SK-N-SH (cell line): ENCODE data around the gene PLA2G6. TPM values are rescaled to one million over a fixed set of nuclear protein-coding genes. Genes with fewer than 3 reads are reported as not detected.

Experiments
- FOXJ3 ChIP-seq: sonication (generic); formaldehyde crosslinking; IDR thresholded peaks from 2 replicates; pipeline ENCODE4 v1.5.1; 2020; ENCODE audit warnings: mild to moderate bottlenecking, missing genetic modification reagents
- polyA plus RNA-seq, 3 experiments: library from polyadenylated mRNA; depleted of rRNA; stranded (reverse); fragments of >200 nt; gene quantifications; 2 replicates each; pipeline ENCODE4 v1.2.3, GENCODE V29; 2012
- small RNA-seq, 7 experiments: library from RNA; depleted of rRNA; stranded (forward); fragments of <200 nt; gene quantifications; one replicate each; pipeline ENCODE3, GENCODE V24; 2012

PLA2G6 gene
- polyA plus RNA-seq, 1 of the 3 experiments (the other 2 are of a cell fraction) = 10.5 TPM

GRCh38 chr22:38062791-38063190 lies 118.8 kb downstream of the PLA2G6 start (continued):
- no peak for TF ChIP-seq FOXJ3
- TF ChIP-seq, all 33 proteins: peak for 0

Small RNAs within 50 kb of the gene (small RNA-seq; reads per million reads assigned to genes)
- 0 reads per million in 7 experiments for gene RN7SL704P

Other genes with a start within 250 kb of the PLA2G6 start
- gene C22orf23, start 228.2 kb downstream of the PLA2G6 start, polyA plus RNA-seq (2012; rRNA removed) = 0.33 and 0.45 TPM in 2 replicates
- 146 and 255 TPM in 2 replicates for gene POLR2F, start 228.1 kb downstream of the PLA2G6 start, polyA plus RNA-seq (2012; rRNA removed)
- gene SOX10, start 197.3 kb downstream of the PLA2G6 start, polyA plus RNA-seq (2012; rRNA removed) = not detected in 2 replicates
- 36.8 and 42.8 TPM in 2 replicates for gene PICK1, start 124.4 kb downstream of the PLA2G6 start, polyA plus RNA-seq (2012; rRNA removed)
- not detected in 2 replicates for gene SLC16A8, start 97.6 kb downstream of the PLA2G6 start, polyA plus RNA-seq (2012; rRNA removed)
- gene BAIAP2L2, start 71.1 kb downstream of the PLA2G6 start, polyA plus RNA-seq (2012; rRNA removed) = 0.13 and 0.16 TPM in 2 replicates
- 7.9 and 8.2 TPM in 2 replicates for gene MAFF, start 20.2 kb upstream of the PLA2G6 start, polyA plus RNA-seq (2012; rRNA removed)
- gene TMEM184B, start 91.2 kb upstream of the PLA2G6 start, polyA plus RNA-seq (2012; rRNA removed) = 17.4 and 25.3 TPM in 2 replicates
- gene CSNK1E, start 135.6 kb upstream of the PLA2G6 start, polyA plus RNA-seq (2012; rRNA removed) = 126 and 130 TPM in 2 replicates